ENCODE data around the gene SMC3.
A peak's percentile ranks its signal among the peaks of the same experiment; 100 is the strongest.
"Not testable (repeated sequence)": the region's sequence is repeated elsewhere in the genome, so short reads cannot be mapped to it uniquely, and the experiment has no call there.

Gene SMC3

DNA sequence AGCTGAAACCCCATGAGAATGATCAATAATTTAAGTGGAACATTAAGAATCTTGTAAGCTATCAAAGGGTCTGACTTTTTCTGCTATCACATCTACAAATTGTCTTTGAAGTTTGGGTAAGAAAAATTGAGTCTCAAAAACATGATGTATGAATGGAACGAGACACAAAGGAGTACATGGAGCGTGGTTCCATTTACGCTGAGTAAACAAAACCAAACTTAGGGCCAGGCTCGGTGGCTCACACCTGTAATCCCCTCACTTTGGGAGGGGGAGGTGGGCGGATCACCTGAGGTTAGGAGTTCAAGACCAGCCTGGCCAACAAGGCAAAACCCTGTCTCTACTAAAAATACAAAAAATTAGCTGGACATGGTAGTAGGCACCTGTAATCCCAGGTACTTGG, 24.3 kb downstream of the SMC3 start:
- no peak for DNase-seq

DNA sequence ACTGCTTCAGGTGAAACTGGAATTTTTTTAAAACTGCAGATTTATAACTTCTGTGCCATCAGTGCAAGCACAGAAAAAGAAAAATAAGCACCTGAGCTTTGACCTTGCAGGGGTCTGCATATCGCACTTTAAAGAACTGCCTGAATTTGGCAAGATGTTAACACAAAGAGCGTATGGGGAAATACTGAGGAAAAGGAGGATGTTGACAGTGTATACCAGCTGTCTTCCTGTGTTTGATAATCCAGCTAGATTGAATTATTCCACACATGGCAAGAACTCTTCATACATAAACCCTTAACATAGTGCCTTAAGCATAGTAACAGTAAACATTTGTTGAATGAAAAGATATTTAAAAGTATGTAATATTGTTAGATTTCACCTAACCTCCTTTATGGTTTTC, 30.0 kb downstream of the SMC3 start:
- no peak for DNase-seq

DNA sequence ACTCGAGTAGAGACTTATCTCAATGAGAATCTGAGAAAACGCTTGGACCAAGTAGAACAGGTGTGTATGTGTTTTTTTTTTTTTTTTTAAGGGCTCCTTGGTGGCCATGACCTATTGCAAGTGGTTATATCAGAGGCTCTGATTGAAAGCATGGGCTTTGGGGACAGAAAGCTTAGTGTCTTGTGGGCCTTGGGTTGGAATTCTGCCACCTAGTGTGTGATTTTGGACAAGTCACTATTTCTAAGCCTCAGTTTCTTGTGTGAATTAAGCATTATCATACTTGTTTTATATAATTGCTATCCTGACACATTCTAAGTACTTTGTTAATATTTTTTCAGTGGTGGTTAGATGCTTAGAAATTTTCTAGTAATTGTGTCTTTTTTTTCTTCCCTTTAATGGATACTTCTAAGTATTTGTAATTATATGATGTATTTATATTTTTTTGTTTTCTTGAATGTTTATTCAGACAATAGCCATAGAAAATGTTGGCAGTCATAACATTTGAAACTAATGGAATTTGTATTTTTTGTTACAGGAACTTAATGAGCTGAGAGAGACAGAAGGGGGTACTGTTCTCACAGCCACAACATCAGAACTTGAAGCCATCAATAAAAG, 33.1 kb downstream of the SMC3 start:
- no peak for DNase-seq

GRCh38 chr10:110601581-110601980, 34.1 kb downstream of the SMC3 start:
- no peak for DNase-seq

DNA sequence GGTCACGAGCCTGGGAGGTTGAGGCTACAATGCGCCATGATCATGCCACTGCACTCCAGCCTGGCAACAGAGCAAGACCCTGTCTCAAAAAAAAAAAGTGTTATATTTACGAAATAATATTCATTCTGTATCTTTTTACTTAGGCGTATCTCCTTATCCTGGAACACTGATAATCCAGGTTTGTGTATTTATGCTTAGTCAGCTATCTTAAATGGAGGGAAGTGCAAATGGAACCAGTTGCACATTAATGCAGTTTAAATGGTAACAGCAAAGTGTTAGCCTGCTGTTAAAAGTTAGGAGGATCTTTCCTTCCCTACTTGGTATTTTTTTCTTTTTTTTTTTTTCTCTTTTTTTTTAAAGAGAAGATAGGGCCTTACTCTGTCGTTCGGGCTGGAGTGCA, 40.6 kb downstream of the SMC3 start:
- no peak for DNase-seq

- DNase-seq = peak; percentile 27
Observed at GRCh38 chr10:110609605-110610004, 42.1 kb downstream of the SMC3 start.

DNA sequence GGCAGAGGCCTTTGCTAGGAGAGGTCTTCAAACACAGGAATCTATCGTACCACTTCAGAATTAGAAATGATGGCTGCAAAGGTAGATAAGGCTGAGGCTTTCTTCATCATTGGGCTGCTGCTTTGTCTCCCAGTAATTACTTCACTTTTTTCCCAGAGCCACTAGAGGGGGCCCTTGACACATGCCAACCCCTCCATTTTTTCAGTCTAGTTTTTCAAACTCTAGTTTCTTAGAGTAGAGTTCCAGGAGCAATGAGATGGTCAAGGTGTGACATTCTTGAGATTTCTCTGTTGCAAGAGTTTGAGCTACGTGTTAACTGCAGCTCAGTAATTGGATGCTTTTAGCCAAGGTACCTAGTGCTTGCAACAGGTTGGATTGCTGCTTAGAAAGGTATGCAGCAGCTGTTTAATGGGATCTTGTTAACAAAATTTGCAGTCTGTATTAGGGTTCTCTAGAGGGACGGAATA, 42.8 kb downstream of the SMC3 start:
- peak; percentile 25 for DNase-seq

- DNase-seq = not testable (repeated sequence)
Observed at GRCh38 chr10:110610781-110611180, 43.3 kb downstream of the SMC3 start.

- no peak for DNase-seq
Observed at GRCh38 chr10:110612087-110612486, 44.6 kb downstream of the SMC3 start.

GRCh38 chr10:110612629-110613028, 45.1 kb downstream of the SMC3 start:
- no peak for DNase-seq

DNA sequence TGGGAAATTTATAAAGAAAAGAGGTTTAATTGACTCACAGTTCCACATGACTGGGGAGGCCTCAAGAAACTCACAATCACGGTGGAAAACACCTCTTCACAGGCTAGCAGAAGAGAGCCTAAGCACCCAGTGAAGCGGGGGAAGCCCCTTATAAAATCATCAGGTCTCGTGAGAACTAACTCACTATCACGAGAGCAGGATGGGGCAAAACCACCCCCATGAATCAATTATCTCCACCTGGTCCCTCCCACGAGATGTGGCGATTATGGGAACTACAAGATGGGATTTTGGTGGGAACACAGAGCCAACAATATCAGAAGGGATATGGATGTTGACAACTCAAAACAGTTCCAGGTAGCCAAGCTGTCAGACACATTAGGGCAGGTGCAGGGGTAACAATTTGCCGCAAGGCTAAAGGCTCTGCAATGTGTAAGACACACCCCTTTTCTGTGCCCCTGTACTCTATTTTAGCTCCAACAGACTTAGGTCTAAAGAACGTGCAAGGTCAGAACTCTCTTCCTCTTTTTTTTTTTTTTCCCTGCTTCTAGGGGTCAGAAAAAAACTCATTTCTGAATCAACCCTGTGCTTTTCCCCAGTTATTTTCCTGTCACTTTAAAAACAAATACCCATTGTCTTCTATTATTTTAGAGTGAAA, 46.0 kb downstream of the SMC3 start:
- DNase-seq = no peak

- DNase-seq = no peak
Observed at GRCh38 chr10:110613996-110614495, 46.6 kb downstream of the SMC3 start.

- no peak for DNase-seq
Observed at GRCh38 chr10:110615057-110615747, 47.7 kb downstream of the SMC3 start.

DNA sequence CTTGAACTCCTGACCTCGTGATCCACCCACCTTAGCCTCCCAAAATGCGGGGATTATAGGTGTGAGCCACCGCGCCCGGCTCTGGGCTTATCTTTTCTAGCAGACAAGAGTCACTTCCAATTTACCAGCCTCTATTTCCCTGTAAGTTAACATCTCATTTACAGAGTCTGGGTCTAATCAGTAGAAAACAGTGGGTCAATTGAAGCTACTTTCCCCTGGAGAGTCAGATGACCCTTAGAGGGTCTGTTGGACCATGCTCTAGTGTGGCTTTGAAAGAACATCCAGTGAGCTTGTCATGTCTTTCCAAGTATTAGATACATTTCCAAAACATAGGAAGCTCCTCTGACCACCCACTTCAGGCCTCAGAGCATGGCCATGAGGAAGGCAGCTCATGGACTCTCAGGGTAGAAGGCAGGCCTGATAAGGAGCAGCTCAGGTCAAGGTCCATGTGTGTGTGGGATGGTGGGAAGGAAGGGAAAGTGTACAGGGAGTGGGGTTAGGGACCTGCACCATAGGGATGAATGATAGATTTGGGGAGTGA, 49.1 kb downstream of the SMC3 start:
- no peak for DNase-seq

- DNase-seq = no peak
Observed at GRCh38 chr10:110617425-110618229, 50.1 kb downstream of the SMC3 start.

- no peak for DNase-seq
Observed at GRCh38 chr10:110618230-110618610, 50.7 kb downstream of the SMC3 start.

GRCh38 chr10:110619514-110620397, 52.3 kb downstream of the SMC3 start:
- no peak for DNase-seq

DNA sequence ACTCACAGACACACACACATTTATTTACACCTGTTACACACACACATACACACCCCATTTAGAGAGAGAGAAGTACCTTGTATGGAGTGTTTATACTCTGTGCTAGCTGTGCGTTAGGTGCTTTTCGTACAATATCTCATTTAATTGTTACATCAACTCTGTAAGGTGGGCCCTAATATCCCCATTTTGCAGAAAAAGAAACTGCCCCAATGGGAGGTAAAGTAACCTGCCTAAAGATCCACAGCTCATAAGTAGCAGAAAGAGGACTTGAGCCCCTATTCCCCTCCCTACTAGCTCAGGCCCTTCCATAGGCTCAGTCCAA, 52.9 kb downstream of the SMC3 start:
- no peak for DNase-seq

GRCh38 chr10:110623316-110623715, 55.8 kb downstream of the SMC3 start:
- not testable (repeated sequence) for DNase-seq

GRCh38 chr10:110625356-110625894, 57.9 kb downstream of the SMC3 start:
- DNase-seq = no peak

DNA sequence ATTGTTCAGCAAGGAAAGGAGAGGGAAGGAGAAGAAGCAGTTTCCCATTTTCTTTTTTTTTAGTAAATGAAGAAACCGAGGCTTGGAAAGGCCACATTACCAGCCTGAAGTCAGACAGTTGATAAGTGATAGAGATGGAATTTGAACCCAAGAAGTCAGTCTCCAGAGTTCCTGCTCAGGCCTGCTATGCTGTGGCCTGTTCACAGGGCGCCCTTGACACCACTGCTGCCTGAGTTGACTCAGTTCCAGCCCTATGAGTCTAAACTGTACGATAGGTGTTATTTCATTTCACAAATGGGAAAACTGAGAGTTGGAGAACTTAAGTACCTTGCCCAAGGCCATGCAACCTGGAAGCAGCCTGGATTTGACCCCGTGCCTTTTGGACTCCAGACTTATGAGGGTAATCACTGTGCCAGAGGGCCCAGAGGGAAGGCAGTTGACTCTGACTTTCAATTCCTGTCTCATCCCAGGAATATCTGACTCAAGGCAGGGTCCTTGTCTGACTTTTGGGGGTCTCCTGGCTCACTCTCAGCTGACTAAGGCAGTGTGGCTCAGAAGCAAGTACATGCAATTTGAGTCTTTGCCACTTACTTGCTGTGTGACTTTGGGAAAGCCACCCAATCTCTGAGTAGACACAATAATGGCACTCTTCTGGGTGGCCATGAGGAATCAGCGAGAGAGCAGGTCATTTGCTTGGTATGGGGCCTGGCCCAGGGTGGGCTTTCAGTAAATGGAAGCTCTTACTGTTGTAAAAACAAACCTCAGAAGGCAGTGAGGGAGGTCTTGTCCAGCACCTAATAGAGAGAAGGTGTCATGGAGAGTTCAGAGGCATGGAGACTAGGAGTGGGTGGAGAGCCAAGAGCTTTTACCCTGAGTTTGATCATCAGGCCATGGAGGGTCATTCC, 58.7 kb downstream of the SMC3 start:
- no peak for DNase-seq

Data from DMS79 treated with DMSO at 0.1 percent for 48 hours (cell line).